IMR-90 (cell line): ENCODE measurements around the gene RCBTB1. TPM values are rescaled to one million over a fixed set of nuclear protein-coding genes. Genes with fewer than 3 reads are reported as not detected.

Experiments
- ATAC-seq: fragments of 200-7000 bp; cut with Tn5 transposase; 2 replicates; pipeline ENCODE4 v1.9.1; 2020; ENCODE audit warnings: low read depth, mild to moderate bottlenecking, moderate library complexity
- BruUV-seq: library from RNA; stranded (reverse); fragments of 400-500 nt; replicated peaks from 2 replicates; lab custom pipeline; 2021; lab: Mats Ljungman, UMichigan
- CTCF ChIA-PET: fragments of 300-600 bp; formaldehyde crosslinking; extraction: SDS; loops from one replicate; lab custom pipeline; 2021; ENCODE audit warnings: antibody characterized with exemption; lab: Yijun Ruan, JAX
- POLR2A ChIA-PET: fragments of 300-600 bp; sonication (Branson Sonifier 250); formaldehyde crosslinking; loops from one replicate; lab custom pipeline; 2022; ENCODE audit warnings: antibody characterized with exemption; ENCODE audit not compliant: unreplicated experiment; lab: Charles Lee
- DNase-seq: peaks from one replicate; pipeline ENCODE4 v3.0.0; 2013
- H2AFZ ChIP-seq: replicated peaks from 2 replicates; pipeline ENCODE3; 2013; ENCODE audit warnings: low read length, mild to moderate bottlenecking; ENCODE audit not compliant: poor library complexity
- H2AK5ac ChIP-seq: 2 replicates; pipeline ENCODE4 v1.6.1; 2013; ENCODE audit warnings: low read depth, low read length, inconsistent platforms
- H2AK9ac ChIP-seq: replicated peaks from 2 replicates; pipeline ENCODE3; 2013; ENCODE audit warnings: mild to moderate bottlenecking, low read depth, low read length, moderate library complexity; ENCODE audit not compliant: poor library complexity
- H2BK120ac ChIP-seq: 2 replicates; pipeline ENCODE4 v1.6.1; 2013; ENCODE audit warnings: low read depth, low read length, inconsistent platforms
- H2BK15ac ChIP-seq: 3 replicates; pipeline ENCODE4 v1.6.1; 2013; ENCODE audit warnings: low read depth, low read length, inconsistent platforms
- H2BK20ac ChIP-seq: 2 replicates; pipeline ENCODE4 v1.6.1; 2013; ENCODE audit warnings: low read depth, mild to moderate bottlenecking, inconsistent platforms, low read length, moderate library complexity
- H2BK5ac ChIP-seq: 2 replicates; pipeline ENCODE4 v1.6.1; 2013; ENCODE audit warnings: mild to moderate bottlenecking, low read depth, low read length, inconsistent platforms; ENCODE audit not compliant: poor library complexity, severe bottlenecking
- H3K14ac ChIP-seq: replicated peaks from 2 replicates; pipeline ENCODE4 v1.6.1; 2013; ENCODE audit warnings: low read depth, low read length, inconsistent platforms
- H3K18ac ChIP-seq: 2 replicates; pipeline ENCODE4 v1.6.1; 2013; ENCODE audit warnings: low read depth, low read length, control low read depth
- H3K23ac ChIP-seq: 2 replicates; pipeline ENCODE4 v1.6.1; 2013; ENCODE audit warnings: low read depth, low read length, inconsistent platforms
- H3K27ac ChIP-seq: 2 replicates; pipeline ENCODE4 v1.5.1; 2013; ENCODE audit warnings: mild to moderate bottlenecking, control low read depth, low read length; ENCODE audit not compliant: insufficient read depth
- H3K27me3 ChIP-seq: 2 replicates; pipeline ENCODE4 v1.6.1; 2013; ENCODE audit warnings: low read length; ENCODE audit not compliant: control insufficient read depth, insufficient read depth
- H3K36me3 ChIP-seq: 2 replicates; pipeline ENCODE4 v1.6.1; 2013; ENCODE audit warnings: low read length, mixed read lengths; ENCODE audit not compliant: control insufficient read depth, insufficient read depth
- H3K4ac ChIP-seq: 2 replicates; pipeline ENCODE4 v1.6.1; 2013; ENCODE audit warnings: low read depth, low read length, inconsistent platforms
- H3K4me1 ChIP-seq: 2 replicates; pipeline ENCODE4 v1.6.1; 2013; ENCODE audit warnings: low read length, mixed read lengths; ENCODE audit not compliant: control insufficient read depth, insufficient read depth
- H3K4me2 ChIP-seq: 2 replicates; pipeline ENCODE4 v1.6.1; 2013; ENCODE audit warnings: low read depth, mild to moderate bottlenecking, control low read depth, low read length, moderate library complexity
- H3K4me3 ChIP-seq: 2 replicates; pipeline ENCODE4 v1.5.1; 2013; ENCODE audit warnings: low read depth, mild to moderate bottlenecking, control low read depth, low read length, moderate library complexity; ENCODE audit not compliant: insufficient read depth
- H3K56ac ChIP-seq: 2 replicates; pipeline ENCODE4 v1.6.1; 2013; ENCODE audit warnings: low read length, inconsistent platforms; ENCODE audit not compliant: insufficient read depth; ENCODE audit errors: extremely low read depth
- H3K79me1 ChIP-seq, 2 experiments: 2 replicates each; pipeline ENCODE4 v1.6.1; 2013; ENCODE audit warnings: low read length in 2 of 2, inconsistent platforms in 1 of 2, low read depth in 1 of 2
- H3K9ac ChIP-seq: 2 replicates; pipeline ENCODE4 v1.6.1; 2013; ENCODE audit warnings: low read depth, low read length, control low read depth
- H3K9me1 ChIP-seq: 2 replicates; pipeline ENCODE4 v1.6.1; 2013; ENCODE audit warnings: low read length, inconsistent platforms; ENCODE audit not compliant: insufficient read depth
- H3K9me3 ChIP-seq: 2 replicates; pipeline ENCODE4 v1.6.1; 2013; ENCODE audit warnings: low read length; ENCODE audit not compliant: control insufficient read depth, insufficient read depth
- H4K20me1 ChIP-seq: 2 replicates; pipeline ENCODE4 v1.6.1; 2013; ENCODE audit warnings: low read length, inconsistent platforms; ENCODE audit not compliant: insufficient read depth
- H4K5ac ChIP-seq: 2 replicates; pipeline ENCODE4 v1.6.1; 2013; ENCODE audit warnings: mild to moderate bottlenecking, low read depth, low read length, control low read depth
- H4K8ac ChIP-seq, 2 experiments: 2 replicates each; pipeline ENCODE4 v1.6.1; 2013; ENCODE audit warnings: low read depth in 2 of 2, low read length in 2 of 2, control low read depth in 1 of 2, inconsistent platforms in 1 of 2
- H4K91ac ChIP-seq: 2 replicates; pipeline ENCODE4 v1.6.1; 2013; ENCODE audit warnings: low read depth, low read length, inconsistent platforms; ENCODE audit not compliant: insufficient read depth
- CEBPB ChIP-seq: IDR thresholded peaks from 2 replicates; pipeline ENCODE4 v1.6.1; 2012; ENCODE audit warnings: low read depth, low read length, improper control_type of control experiment
- CHD1 ChIP-seq: IDR thresholded peaks from 2 replicates; pipeline ENCODE4 v1.6.1; 2012; ENCODE audit warnings: low read depth, low read length, improper control_type of control experiment
- FOS ChIP-seq: fragments of 150-350 bp; IDR thresholded peaks from 2 replicates; pipeline ENCODE4 v1.6.1; 2016; ENCODE audit warnings: low read depth, low read length
- MAFK ChIP-seq: IDR thresholded peaks from 2 replicates; pipeline ENCODE4 v1.6.1; 2012; ENCODE audit warnings: low read depth, low read length, improper control_type of control experiment
- MAZ ChIP-seq: IDR thresholded peaks from 2 replicates; pipeline ENCODE4 v1.6.1; 2012; ENCODE audit warnings: low read depth, mild to moderate bottlenecking, low read length, improper control_type of control experiment, moderate library complexity, borderline replicate concordance
- NFE2L2 ChIP-seq: fragments of 150-350 bp; IDR thresholded peaks from 2 replicates; pipeline ENCODE4 v1.6.1; 2016; ENCODE audit warnings: low read depth, mild to moderate bottlenecking, low read length
- POLR2A ChIP-seq: IDR thresholded peaks from 2 replicates; pipeline ENCODE4 v1.6.1; 2012; ENCODE audit warnings: mild to moderate bottlenecking, low read depth, low read length
- RAD21 ChIP-seq: IDR thresholded peaks from 2 replicates; pipeline ENCODE4 v1.6.1; 2012; ENCODE audit warnings: low read length, improper control_type of control experiment
- RCOR1 ChIP-seq: IDR thresholded peaks from 2 replicates; pipeline ENCODE4 v1.6.1; 2012; ENCODE audit warnings: mild to moderate bottlenecking, low read length, improper control_type of control experiment; ENCODE audit not compliant: insufficient replicate concordance
- RFX5 ChIP-seq: IDR thresholded peaks from 2 replicates; pipeline ENCODE4 v1.8.0; 2012; ENCODE audit warnings: low read depth, mild to moderate bottlenecking, low read length, moderate library complexity
- SMC3 ChIP-seq: fragments of 150-350 bp; IDR thresholded peaks from 2 replicates; pipeline ENCODE4 v1.6.1; 2016; ENCODE audit warnings: low read depth, mild to moderate bottlenecking, antibody characterized with exemption, low read length, moderate library complexity
- WGBS, 2 experiments: methylation state at CpG; one replicate each; pipeline versions ENCODE4 v1.1.5 to v1.1.7; 2013; ENCODE audit warnings: missing lambda C conversion rate in 2 of 2; ENCODE audit not compliant: insufficient read length in 1 of 2; ENCODE audit errors: extremely low coverage in 2 of 2; 5-methylcytosine and 5-hydroxymethylcytosine counted together
- dilution Hi-C: fragments of 300-500 bp; cut with HindIII; formaldehyde crosslinking; loops from one replicate; pipeline ENCODE4 v1.14.3; 2018; ENCODE audit warnings: low sequenced_read_pairs; ENCODE audit not compliant: unreplicated experiment
- in situ Hi-C: fragments of 300-500 bp; cut with MboI; formaldehyde crosslinking; loops from 3 replicates; pipeline ENCODE4 v1.14.3; 2019; ENCODE audit warnings: low sequenced_read_pairs, inconsistent platforms, mixed read lengths
- intact Hi-C: fragments of 100-400 bp; cut with micrococcal nuclease; formaldehyde crosslinking; loops from 2 replicates; pipeline ENCODE4 v1.10.0; 2022
- polyA plus RNA-seq, 3 experiments: library from polyadenylated mRNA; depleted of rRNA; stranded (reverse); fragments of >200 nt; gene quantifications; 2 replicates each; pipeline ENCODE4 v1.2.3, GENCODE V29; 2012; ENCODE audit warnings: low replicate concordance in 1 of 3
- total RNA-seq: library from RNA; depleted of rRNA; stranded (reverse); fragments of >200 nt; gene quantifications from 2 replicates; pipeline ENCODE4 v1.2.3, GENCODE V29; 2012
- TF ChIP-seq, protein P1 (sequence below): fragments of 150-350 bp; IDR thresholded peaks from 2 replicates; pipeline ENCODE4 v1.6.1; 2017; ENCODE audit warnings: mild to moderate bottlenecking, antibody characterized with exemption, low read length, low read depth

The RCBTB1 gene
- total and polyA plus RNA-seq, 2 of the 4 experiments (the other 2 are of a cell fraction), result 11.3 to 11.6 TPM

DNA sequence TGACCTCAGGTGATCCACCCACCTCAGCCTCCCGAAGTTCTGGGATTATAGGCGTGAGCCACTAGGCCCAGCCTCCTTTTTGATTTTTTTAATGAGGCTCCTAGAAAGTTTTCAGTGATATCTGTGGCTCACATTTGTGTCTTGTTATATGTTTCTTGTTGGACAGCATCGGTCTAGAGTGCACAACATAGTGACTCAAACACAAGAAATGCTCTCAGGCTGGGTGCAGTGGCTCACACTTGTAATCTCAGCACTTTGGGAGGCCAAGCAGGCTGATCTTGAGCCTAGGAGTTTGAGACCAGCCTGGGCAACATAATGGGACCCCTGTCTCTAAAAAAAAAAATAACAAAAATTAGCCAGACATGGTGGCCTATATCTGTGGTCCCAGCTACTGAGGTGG is 81.4 kb downstream of the RCBTB1 start:
- Histone ChIP-seq H3K4ac (no peak overlapping the region), H4K91ac (no peak overlapping the region), H3K14ac (no peak overlapping the region), H2BK20ac (no peak overlapping the region), H2BK15ac (no peak overlapping the region), H3K9me3 (no peaks in the 10 kb centered on the region), H3K27ac (no peak overlapping the region), H3K56ac (no peak overlapping the region), H3K9ac (no peak overlapping the region), H3K27me3 (no peaks in the 10 kb centered on the region), H2AK5ac (0 out of 2 replicates have a peak overlapping the region, but pooled peaks have one; percentile 6), H3K18ac (no peak overlapping the region), H2AFZ (no peak overlapping the region), H3K23ac (no peak overlapping the region), H3K4me1 (peaks cover 12% of the 10 kb centered on the region), H3K4me3 (no peak overlapping the region), H2BK5ac (no peak overlapping the region), H2AK9ac (no peak overlapping the region), H3K4me2 (no peak overlapping the region), H4K8ac (no peak overlapping the region), H2BK120ac (no peak overlapping the region), H4K5ac (no peak overlapping the region), H4K20me1 (no peaks in the 10 kb centered on the region), H3K79me1 (peaks cover 11 to 35% of the 10 kb centered on the region in 2 experiments), H3K9me1 (peaks cover 17% of the 10 kb centered on the region), H3K36me3 (peaks cover 3% of the 10 kb centered on the region; the same call in 1 of the 2 replicates)
- ATAC-seq, result no peak
- BruUV-seq, result no TSS peak
- dilution Hi-C loops, result no loop called here
- TF ChIP-seq MAFK (no peak), CEBPB (no peak), MAZ (no peak), POLR2A (no peak), NFE2L2 (no peak), RCOR1 (no peak), RAD21 (no peak), SMC3 (no peak), RFX5 (no peak), FOS (no peak), CHD1 (no peak)
- TF ChIP-seq, protein P1, sequence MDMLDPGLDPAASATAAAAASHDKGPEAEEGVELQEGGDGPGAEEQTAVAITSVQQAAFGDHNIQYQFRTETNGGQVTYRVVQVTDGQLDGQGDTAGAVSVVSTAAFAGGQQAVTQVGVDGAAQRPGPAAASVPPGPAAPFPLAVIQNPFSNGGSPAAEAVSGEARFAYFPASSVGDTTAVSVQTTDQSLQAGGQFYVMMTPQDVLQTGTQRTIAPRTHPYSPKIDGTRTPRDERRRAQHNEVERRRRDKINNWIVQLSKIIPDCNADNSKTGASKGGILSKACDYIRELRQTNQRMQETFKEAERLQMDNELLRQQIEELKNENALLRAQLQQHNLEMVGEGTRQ, result no peak
- in situ Hi-C loops, result no loop called here
- no CpG with 5 or more reads among the region's 3 CpGs for WGBS, 2 experiments
- CTCF ChIA-PET, result interaction anchor here (0.9 kb wide), 1 partner anchor 56 kb away, joined by 3 read pairs; no protein-coding TSS in a partner anchor
- intact Hi-C loops, result no loop called here
- peak; percentile 51 for DNase-seq
- POLR2A ChIA-PET, result no interaction called here
